MV-4-11 (cell line): ENCODE data around the gene CPA1.
A peak's percentile ranks its signal among the peaks of the same experiment; 100 is the strongest.
"Not testable (repeated sequence)": the region's sequence is repeated elsewhere in the genome, so short reads cannot be mapped to it uniquely, and the experiment has no call there.

Experiments
- DNase-seq: peaks from one replicate; lab custom pipeline; 2025; lab: John Stamatoyannopoulos, UW

CPA1 gene

DNA sequence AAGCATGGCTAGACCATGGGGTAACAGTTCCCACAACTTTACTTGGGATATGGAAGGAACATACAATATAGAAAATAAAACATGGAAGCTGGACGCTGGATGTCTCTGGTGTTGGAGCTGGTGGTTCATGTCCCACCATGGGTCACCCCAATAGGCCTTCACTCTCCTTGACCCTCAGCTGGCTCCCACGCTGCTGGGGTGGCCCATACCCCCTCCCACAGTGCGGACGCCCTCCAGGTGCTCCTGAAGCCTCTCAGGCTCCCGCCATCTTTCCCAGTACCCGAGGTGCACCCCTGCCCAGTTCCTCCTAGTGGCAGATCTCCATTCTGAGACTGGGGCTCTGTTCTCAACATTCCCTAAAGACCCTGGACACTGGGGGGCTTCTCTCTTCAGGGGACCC lies 5.8 kb upstream of the CPA1 start:
- DNase-seq: no peak

DNA sequence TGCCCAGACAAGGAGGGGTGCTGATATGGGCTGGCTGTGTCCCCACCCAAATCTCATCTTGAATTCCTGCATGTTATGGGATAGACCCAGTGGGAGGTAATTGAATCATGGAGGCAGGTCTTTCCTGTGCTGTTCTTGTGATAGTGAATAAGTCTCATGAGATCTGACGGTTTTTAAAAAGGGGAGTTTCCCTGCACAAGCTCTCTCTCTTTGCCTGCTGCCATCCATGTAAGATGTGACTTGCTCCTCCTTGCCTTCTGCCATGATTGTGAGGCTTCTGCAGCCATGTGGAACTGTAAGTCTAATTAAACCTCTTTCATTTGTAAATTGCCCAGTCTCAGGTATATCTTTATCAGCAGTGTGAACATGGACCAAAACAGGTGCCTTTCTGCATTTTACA lies 3.8 kb upstream of the CPA1 start:
- DNase-seq: not testable (repeated sequence)

DNA sequence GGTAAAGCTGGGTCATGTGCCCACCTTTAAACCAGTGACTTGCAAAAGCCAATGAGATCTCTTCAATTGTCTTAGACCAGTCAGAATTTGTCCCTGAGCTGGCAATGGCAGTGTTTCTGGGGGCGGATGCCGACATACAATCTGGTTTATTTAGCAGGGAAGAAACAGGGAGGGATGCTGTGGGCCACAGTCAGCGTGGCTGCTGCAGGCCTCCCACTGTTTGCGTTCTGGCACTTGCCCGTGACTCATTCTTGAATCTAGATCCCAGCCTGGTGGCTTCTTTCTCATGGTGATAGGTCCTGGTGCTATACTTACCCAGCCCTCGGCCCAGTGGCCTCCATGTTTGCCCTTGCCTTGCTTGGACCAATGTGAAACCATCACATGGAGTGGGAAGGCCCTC lies 3.1 kb upstream of the CPA1 start:
- no peak for DNase-seq

DNA sequence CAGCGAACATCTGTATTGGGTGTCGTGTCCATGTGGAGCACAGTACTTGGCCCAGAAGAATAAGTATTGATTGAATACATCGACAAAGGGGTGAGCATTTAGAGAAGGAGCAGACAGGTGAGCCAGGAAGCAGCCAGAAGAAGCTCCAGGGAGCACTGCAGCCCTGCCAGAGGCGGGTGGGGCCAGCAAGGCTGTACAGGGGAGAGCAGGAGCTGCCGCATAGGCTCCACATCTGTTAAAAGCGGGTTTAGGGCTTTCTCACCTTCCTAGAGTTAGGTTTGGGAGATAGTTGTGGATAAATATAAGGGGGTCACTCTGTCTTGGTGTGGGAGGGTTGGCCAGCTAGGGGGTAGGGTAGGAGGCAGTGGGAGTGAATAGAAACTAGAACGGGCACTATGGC lies 1.3 kb upstream of the CPA1 start:
- no peak for DNase-seq

DNA sequence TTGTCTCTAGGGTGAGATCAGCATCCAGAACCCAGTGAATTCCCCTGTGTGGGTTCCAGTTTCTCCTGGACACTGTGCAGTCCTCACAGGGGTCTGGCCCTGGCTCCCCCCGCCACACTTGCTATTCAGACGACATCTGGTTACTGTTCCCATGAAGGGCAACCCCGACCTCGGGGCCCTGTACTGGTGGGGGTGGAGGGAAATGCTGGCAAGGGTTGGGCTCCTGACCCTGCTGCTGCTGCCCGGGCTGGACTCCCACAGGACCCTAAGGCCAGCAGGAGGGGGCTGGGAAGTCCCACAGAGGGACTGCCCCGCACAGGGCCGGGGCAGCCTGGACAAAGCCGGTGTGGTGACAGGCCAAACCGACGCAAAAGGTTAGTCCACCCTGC lies 768 bp upstream of the CPA1 start:
- DNase-seq: no peak

DNA sequence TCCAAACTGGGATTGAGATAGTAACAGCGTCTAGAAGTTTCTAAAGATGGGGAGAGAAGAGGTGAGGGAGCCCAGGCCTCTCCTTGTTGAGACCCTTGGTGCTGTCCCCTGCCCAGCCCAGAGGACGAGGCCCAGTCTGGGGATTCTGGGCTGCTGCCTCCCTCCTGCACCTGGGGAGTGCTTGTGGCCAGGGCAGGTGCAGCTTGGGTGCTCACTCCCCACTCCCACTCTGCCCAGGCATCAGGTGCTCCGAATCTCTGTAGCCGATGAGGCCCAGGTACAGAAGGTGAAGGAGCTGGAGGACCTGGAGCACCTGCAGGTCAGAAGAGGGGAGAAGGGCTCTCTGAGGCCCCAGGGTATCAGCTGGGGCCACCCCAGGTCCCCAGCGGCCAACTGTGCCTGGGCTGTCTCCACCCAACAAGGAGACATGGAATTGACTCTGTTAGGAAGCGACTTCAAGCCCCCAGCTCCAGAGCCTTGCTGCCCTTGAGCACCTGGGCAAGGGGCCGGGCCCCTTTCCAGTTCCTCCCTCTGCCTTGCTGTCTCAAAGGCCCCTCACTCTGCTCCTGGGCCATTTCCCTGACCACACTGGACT lies 664 bp downstream of the CPA1 start:
- DNase-seq: no peak

DNA sequence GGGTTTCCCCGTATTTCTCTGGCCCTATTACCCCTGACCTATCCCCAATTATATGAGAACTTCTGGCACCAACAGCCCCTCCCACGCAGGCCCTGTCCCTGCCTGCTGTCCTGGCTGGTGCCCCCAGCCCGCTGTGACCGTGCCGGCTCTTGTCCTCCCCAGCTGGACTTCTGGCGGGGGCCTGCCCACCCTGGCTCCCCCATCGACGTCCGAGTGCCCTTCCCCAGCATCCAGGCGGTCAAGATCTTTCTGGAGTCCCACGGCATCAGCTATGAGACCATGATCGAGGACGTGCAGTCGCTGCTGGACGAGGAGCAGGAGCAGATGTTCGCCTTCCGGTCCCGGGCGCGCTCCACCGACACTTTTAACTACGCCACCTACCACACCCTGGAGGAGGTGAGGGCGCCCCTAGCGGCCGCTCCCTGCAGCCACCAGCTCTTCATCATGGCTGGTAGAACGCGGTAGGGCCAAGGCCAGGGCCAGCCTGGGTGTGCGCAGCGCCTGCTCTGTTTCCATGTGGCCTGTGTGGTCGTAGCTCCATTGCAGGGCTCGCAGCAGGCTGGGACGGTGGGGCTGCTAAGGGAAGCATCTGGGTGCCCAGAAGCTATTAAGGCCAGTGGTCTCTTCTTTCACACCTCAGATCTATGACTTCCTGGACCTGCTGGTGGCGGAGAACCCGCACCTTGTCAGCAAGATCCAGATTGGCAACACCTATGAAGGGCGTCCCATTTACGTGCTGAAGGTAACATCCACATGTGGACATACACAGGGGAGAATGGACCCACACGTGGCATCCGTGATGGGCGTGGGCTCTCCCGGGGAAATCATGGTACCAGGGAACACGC lies 1.4 kb downstream of the CPA1 start:
- DNase-seq: no peak

DNA sequence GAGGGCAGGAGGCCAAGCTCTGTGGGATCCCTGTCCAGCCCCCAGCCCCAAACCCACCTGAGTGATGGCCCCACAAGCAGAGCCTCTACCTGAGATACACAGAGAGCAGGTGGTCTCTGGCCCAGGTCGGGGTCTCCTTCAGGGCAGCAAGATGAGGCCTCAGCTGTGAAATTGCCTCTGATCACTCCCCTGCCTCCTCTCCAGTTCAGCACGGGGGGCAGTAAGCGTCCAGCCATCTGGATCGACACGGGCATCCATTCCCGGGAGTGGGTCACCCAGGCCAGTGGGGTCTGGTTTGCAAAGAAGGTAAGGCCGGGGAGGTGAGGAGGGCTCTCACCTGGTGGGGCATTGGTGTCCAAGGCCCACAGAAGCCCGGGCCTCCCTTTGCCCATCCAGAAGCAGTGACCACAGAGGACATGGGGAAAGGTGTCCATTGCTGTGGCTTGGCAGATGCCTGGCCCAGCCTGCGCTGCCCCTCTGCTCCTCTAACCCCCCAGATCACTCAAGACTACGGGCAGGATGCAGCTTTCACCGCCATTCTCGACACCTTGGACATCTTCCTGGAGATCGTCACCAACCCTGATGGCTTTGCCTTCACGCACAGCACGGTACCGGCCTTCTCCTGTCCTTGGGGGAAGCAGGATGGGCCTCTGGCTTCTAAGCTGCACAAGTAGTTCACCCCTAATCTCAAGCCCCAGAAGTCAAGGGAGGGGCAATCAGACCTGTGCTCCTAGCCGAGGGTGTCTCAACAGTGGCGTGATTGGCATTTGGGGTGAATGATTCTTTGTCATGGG lies 3.1 kb downstream of the CPA1 start:
- DNase-seq: no peak

DNA sequence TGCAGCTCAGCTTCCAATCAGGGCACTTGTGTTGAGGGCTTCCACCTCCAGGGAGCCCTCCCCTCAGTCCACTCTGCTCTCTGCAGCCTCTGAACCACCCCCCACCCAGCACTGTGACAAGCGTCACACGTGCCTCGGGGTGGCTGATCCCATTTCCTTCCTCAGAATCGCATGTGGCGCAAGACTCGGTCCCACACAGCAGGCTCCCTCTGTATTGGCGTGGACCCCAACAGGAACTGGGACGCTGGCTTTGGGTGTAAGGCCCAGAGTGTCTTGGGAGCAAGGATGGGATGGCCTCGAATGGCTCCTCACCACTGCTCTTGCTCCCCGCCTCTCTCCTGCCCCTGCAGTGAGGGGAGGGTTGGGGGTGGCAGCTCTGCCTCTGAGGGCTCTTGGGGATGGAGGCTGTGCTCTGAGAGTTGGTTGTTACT lies 4.1 kb downstream of the CPA1 start:
- peak; percentile 63 for DNase-seq

DNA sequence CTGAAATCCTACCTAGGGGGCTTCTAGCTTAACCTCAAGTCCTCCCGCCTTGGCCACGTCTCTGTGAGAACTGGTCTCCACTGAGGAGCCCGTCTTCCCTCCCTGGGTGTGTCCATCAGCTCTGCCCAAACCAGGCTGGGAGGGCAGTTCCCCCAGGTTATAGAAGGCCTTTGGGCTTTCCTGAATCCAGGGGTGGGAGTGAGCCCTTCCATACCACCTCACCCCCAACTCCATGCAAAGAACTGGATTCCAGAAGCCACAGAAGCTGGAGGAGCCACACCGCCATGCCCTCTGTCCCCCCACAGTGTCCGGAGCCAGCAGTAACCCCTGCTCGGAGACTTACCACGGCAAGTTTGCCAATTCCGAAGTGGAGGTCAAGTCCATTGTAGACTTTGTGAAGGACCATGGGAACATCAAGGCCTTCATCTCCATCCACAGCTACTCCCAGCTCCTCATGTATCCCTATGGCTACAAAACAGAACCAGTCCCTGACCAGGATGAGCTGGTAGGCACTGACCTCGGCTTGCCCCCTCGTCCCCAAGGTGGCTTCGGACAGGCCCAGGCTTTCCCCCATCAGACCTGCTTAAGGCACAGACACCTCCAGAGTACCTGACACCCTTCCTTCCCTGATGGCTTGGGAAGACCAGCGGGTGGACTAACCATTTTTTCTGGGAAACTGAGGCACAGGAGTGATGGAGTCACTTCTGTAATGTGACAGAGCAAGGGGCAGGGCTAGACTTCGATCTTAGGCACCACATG lies 4.7 kb downstream of the CPA1 start:
- DNase-seq: no peak

DNA sequence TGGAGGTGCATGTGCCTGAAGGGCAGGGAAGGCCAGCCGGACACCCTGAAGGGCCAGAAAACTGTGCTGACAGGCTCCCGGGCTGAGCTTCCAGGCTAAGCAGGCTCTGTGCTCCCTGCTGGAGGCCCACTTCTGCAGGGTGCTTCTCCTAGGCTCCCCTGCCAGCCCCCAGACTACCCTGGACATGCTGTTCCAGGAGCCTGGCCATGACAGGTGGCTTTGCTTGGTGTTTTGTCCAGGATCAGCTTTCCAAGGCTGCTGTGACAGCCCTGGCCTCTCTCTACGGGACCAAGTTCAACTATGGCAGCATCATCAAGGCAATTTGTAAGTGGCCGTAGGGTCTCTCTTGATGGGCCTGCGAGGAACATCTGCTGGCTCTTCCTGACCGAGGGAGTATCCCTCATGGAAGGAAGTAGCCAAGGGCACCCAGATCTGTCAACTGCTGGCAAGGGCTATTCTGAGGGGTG lies 5.3 kb downstream of the CPA1 start:
- no peak for DNase-seq

DNA sequence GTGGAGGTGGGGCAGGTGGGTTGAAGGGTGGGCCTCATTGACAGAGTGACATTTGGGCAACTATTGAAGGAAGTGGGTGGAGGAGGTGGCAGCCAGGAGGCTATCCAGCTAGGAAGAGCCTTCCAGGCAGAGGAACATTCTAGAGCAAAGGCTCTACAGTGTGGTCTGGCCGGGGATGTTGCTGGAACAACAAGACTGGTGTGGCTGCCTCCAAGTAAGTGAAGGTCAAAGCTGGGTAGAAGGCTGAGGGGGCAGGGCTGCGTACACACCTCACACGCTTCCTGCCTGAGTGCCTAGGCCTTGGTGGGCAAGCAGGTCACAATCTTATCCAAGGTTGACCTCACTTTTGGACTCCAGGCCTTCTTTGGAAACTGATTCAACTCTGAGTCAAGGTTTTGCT lies 6.6 kb downstream of the CPA1 start:
- no peak for DNase-seq

DNA sequence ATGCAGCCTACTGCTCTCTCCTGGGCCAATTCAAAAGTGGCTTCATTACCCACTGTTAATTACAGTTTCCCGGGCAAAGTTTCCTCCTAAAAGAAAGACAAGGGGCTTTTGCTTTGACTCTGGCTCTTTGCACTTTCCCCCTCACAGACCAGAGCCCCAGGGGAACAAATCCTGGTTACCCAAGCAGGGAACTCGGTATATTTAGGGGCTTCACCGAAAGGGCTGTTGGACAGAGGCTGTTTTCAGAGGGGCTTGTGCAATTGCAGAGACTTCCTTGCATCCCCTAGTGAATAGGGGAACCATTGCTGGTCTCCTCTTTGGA lies 7.0 kb downstream of the CPA1 start:
- DNase-seq: no peak

DNA sequence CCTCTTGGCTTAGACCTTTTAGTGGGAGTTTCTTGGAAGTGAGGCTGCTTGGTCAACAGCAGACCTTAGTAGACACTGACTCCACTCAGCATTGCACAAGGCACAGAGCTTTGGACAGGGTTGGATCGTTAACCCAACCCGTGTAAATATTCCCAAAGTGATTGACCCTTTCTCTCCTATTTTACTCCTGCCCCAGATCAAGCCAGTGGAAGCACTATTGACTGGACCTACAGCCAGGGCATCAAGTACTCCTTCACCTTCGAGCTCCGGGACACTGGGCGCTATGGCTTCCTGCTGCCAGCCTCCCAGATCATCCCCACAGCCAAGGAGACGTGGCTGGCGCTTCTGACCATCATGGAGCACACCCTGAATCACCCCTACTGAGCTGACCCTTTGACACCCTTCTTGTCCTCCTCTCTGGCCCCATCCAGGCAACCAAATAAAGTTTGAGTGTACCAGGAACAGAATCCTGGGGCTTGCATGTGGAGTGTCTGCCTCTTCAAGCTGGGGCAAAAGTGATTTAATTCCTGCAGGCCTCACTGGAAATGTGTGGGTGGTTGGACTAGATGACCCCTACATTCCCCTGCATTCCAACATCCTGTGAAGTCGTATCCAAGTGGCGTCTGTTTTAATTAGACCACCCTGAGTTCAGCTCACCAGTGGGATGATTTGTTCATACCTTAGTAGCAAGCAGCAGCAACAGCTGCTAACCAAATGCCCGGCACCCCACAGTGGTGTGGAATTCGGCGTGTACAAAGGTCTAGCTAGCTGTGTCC lies 7.5 kb downstream of the CPA1 start:
- DNase-seq: no peak

DNA sequence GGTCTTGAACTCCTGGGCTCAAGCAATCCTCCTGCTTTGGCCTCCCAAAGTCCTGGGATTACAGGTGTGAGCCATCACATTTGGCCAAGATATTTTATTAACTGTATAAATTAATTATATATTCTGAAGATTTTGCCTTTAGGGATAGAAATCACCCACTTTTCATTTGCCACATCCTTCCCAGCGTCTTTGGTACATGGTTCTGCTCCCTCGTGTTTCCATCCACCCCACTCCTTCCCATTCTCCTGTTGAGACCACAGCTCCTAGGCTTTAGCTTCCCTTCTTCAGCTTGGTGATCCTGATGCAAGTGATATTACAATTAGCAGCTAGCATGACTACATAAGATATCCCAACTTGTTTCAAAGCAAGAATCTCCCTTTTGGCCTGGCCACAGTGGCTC lies 8.4 kb downstream of the CPA1 start:
- no peak for DNase-seq

DNA sequence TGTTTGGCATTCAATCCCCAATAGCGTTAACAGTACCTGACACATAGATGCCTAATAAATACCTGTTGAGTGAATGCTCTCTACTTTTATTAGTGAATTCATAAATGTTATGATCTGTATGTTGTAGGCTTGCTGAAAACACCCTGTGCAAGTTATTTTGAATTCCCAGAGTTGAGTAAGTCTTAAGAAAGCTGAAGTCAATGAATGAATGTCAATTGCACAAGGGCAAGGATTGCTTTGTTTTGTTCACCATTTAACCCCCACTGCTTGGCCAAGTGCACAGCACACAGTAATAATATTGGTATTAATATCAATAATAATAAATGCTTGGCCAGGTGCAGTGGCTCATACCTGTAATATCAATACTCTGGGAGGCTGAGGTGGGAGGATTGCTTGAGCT lies 10.2 kb downstream of the CPA1 start:
- no peak for DNase-seq

DNA sequence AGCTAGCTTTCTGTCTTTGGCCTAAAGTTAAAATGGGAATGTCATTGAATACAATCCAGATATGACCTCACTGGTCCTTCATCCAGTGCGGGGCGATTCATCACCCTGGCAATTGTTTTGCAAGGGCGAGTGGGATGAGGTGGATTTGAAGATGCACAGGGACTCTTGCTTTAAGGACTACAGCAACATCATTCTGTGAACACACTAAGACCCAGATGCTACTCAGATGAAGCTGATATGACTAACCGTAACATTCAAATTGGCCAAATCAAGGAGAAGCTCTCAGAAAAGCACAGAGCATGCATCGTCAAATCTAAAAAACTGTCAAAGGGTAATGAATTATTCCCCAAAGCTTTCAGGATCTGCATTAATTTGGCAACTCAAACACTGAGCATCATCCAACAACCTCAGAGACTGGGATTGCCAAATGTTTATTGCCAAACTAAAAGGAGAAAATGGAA lies 12.8 kb downstream of the CPA1 start:
- DNase-seq: peak; percentile 53

DNA sequence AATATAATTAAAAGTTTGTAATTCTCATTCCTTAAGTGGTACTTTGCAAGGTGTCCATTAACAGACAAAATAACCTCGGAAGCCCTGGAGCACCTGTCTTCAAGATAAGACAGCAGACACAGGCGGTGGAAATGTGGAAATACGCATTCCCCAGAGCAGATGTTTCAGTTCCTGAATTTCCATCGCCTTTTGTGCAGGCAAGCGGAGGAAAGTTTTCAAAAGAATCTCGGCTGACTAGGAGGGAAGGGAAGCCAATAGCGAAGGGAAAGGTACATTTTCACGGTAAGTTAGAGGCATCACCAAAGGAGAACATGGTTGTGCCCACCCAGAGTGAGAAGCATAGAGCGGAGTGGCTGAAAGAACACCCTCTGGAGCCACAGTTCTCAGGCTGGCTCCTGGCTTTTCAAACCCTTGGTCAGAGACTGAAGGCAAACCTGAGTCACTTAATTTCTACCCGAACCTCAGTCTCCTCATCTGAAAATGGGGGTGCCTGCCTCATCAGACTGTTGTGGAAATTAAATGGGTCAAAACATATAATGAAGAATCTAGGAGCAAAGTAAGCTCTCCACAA lies 13.6 kb downstream of the CPA1 start:
- peak; percentile 62 for DNase-seq

DNA sequence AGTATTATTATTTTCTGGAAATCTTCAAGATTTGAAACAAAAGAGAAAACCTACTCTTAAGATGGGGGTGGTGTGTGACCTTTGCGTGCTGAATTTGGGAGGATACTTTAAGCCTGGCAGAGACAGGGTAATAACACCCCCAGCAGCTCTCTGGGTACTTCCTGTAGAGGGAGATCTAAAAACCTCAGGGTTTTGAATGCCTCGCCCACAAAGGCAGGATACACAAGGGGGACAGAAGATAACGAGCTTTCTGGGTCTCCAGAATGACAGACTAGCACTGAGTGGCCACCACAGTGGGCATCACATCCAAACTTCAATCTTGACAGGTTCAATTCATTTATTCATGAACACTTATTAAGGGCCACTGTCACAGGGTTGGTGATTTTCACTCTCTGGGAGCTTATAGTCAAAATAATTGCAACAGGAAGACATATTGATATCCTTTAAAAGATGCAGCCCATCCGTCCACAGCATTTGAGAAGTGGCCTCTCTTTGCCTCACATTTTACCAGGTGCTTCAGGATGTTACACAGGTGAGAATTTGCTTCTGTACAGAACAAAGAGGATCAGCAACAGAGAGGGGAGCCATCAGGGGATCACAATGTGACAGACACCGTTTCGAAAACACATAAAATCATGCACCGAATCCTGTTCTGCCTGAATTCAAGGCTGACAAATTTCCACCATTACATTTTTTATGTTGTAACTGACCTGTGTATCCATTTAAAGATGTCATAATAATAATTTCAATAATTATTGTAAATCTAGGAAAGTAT lies 14.3 kb downstream of the CPA1 start:
- DNase-seq: no peak

DNA sequence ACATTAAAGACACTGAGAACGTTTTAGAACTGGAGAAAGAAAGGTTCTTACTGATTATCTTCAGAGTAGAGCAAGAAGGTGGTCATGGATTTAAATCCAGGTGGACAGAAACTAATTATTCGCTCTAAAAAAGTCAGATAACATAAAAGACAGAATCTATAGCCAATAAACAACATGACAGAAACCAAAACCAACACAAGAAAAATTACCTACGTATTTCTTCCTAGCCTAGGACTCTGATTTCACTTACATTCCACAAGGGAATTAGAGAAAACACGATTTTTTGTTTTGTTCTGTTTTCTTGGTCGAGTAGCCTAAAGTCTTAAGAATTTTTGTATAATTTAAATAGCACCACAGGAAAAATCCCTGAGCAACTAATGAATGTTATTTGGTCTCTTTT lies 15.1 kb downstream of the CPA1 start:
- DNase-seq: no peak
